ENCODE measurements around the gene MYBBP1A.

GRCh38 chr17:4573669-4574068, 18.5 kb upstream of the MYBBP1A start:
- no peak for TF ChIP-seq CEBPB (IDR thresholded peaks at IDR 0.05)
- TF ChIP-seq TCF12 (IDR thresholded peaks at IDR 0.05; ENCODE audit: low read depth), result no peak
- TF ChIP-seq EGR1 (IDR thresholded peaks at IDR 0.05), result no peak
- TF ChIP-seq RAD21 (IDR thresholded peaks at IDR 0.05; ENCODE audit: low read depth), result no peak
- TF ChIP-seq EP300 (IDR thresholded peaks at IDR 0.05; ENCODE audit: borderline replicate concordance), result no peak
- TF ChIP-seq REST (IDR thresholded peaks at IDR 0.05; ENCODE audit: low read depth), result no peak
- TF ChIP-seq CREB1 (IDR thresholded peaks at IDR 0.05; ENCODE audit: low read depth), result no peak
- TF ChIP-seq NFIC (IDR thresholded peaks at IDR 0.05), result no peak
- TF ChIP-seq FOXM1 (IDR thresholded peaks at IDR 0.05; ENCODE audit: borderline replicate concordance, low read depth), result no peak
- no peak for TF ChIP-seq YY1 (IDR thresholded peaks at IDR 0.05; ENCODE audit: low read depth)
- TF ChIP-seq MAX (IDR thresholded peaks at IDR 0.05), result no peak
- no peak for TF ChIP-seq TAF1 (IDR thresholded peaks at IDR 0.05; ENCODE audit: low read depth)
- TF ChIP-seq USF1 (IDR thresholded peaks at IDR 0.05), result no peak
- TF ChIP-seq ZBTB7A (IDR thresholded peaks at IDR 0.05; ENCODE audit: low read depth), result no peak

Data from Ishikawa (cell line).